Epithelial cell of proximal tubule (primary cell): ENCODE results near the gene CDK6. TPM values are rescaled to one million over a fixed set of nuclear protein-coding genes. Genes with fewer than 3 reads are reported as not detected.

Experiments
- DNase-seq: peaks from one replicate; pipeline ENCODE4 v3.0.0-alpha.2; 2011; ENCODE audit warnings: low read depth
- H3K4me3 ChIP-seq: 2 replicates; pipeline ENCODE4 v1.5.1; 2011; ENCODE audit warnings: low read depth, mild to moderate bottlenecking, low read length
- total RNA-seq: library from RNA; depleted of rRNA; stranded (reverse); fragments of >200 nt; gene quantifications from 2 replicates; pipeline ENCODE4 v1.2.3, GENCODE V29; 2015
- TF ChIP-seq, protein P1 (sequence below): conservative IDR thresholded peaks from 2 replicates; pipeline ENCODE4 v1.5.1; 2012; ENCODE audit warnings: low read depth, mild to moderate bottlenecking, low read length

Gene CDK6
- total RNA-seq, 1 donor from 2014 or later = 99.4 TPM

DNA sequence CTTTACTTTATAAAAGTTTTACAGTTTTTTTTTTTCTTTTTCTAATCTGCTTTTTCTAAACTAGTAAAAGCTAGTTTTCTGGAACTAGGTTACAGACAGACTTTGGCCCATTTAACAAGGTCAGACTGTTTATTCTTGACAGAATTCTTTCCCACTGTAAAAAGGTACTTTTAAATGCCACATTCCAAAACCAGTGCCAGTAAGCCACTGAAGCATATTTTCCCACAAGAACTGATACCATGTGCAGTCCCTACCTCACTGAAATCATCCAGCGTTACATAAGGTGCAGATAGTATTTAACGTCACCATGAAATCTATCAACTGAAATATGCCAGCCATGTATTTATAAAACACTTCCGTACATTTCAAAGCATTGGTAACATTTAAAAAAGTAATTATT, 121.6 kb downstream of the CDK6 start:
- TF ChIP-seq, protein P1, sequence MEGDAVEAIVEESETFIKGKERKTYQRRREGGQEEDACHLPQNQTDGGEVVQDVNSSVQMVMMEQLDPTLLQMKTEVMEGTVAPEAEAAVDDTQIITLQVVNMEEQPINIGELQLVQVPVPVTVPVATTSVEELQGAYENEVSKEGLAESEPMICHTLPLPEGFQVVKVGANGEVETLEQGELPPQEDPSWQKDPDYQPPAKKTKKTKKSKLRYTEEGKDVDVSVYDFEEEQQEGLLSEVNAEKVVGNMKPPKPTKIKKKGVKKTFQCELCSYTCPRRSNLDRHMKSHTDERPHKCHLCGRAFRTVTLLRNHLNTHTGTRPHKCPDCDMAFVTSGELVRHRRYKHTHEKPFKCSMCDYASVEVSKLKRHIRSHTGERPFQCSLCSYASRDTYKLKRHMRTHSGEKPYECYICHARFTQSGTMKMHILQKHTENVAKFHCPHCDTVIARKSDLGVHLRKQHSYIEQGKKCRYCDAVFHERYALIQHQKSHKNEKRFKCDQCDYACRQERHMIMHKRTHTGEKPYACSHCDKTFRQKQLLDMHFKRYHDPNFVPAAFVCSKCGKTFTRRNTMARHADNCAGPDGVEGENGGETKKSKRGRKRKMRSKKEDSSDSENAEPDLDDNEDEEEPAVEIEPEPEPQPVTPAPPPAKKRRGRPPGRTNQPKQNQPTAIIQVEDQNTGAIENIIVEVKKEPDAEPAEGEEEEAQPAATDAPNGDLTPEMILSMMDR = no peak
- H3K4me3 ChIP-seq = no peak overlapping the region
- peak; percentile 71 for DNase-seq

DNA sequence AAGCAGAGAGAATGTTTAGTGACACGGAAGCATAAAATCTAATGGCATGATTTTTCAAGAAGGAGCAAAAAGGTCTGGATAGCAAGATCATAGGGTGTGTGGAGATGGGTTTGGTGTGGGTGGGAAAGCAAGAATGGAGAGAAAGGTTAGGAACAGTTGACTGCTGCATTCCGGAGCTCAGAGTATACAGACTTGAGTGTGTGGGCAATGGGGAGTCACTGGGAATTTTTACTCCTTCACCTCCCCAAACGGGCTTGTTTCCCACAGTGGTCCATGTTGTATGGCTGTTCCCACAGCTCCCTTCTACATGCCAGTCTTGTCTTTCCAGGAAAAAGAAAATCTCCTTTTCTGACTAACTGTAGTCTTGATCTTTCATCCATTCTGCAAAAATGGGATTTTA, 122.1 kb downstream of the CDK6 start:
- DNase-seq = no peak
- no peak overlapping the region for H3K4me3 ChIP-seq
- TF ChIP-seq, protein P1 = no peak

DNA sequence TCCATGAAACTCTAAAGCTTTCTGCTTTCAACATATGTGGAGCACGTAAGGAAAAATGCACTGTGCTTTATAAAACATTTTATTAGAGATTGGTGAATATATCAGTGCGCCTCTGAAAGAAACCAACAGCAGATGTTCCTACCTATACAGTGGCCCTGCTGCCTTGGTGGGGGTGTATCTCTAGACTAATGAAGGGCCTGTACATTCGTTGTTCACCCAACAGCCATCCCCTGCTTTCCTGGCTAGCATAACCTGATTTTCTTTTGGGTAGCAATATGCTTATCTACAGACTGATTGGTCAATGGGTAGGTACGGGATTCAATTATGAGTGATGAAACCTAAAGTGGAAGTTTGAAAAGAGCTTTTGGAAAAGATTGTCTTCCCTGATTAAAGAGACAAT, 126.5 kb downstream of the CDK6 start:
- TF ChIP-seq, protein P1 = no peak
- no peak overlapping the region for H3K4me3 ChIP-seq
- no peak for DNase-seq

DNA sequence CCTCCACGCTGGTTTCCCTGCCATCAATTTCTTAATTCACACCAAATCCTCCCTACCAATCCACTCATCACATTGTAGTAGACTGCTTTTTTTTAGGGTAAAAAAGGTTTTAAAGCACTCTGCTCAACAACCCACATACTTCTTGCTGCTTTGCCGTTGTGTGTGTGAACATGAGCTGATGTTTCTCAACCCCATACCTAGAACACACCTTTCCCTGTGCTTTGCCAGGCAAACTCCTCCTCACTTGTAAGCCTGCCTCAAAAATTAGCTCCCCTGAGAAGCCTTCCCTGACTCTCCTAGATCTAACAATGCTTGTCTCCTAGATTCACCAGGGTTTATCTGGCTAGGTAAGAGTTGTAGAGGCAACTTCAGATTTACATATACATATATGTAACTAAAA, 127.2 kb downstream of the CDK6 start:
- TF ChIP-seq, protein P1 = no peak
- DNase-seq = no peak
- H3K4me3 ChIP-seq = no peak overlapping the region

DNA sequence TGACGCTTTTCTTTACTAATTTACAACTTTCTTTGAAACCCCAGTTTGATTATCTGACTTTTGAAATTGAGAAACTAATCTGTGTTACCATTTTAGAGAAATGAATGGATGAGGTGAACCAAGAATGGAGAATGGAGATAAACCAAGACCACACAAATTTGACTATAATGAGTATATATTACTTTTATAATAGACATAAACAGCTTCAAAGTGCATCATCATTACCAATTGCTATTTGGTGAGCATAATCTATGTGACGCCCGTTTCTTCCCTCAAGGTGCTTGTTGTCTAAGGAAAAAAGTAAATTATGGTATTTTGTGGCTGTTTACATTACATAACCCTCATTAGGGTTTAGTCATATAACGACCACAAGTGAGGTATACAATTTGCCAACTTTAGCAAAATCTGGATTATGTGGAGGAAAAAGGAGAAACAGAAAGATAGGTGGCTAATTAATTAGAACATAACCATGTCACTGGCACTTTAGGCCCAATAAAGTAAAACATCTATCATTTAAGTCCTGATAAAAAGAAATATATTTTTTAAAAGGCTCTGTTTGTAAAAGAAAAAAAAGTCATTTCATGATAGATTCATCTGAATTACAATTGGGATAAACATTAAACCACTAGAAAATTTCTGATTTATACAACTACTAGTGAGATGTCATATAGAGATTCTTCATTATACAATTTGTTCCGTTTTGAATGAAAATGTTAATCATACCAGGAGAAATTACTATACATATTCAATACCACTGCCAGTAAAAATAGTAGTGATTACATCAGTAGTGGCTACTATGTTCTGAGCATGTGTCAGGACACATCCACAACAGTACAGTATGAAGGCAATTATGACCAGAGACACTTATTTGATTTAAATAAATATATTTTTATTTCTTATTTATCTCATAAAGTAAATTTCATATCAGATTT, 128.0 kb downstream of the CDK6 start:
- no peak overlapping the region for H3K4me3 ChIP-seq
- TF ChIP-seq, protein P1 = no peak

DNA sequence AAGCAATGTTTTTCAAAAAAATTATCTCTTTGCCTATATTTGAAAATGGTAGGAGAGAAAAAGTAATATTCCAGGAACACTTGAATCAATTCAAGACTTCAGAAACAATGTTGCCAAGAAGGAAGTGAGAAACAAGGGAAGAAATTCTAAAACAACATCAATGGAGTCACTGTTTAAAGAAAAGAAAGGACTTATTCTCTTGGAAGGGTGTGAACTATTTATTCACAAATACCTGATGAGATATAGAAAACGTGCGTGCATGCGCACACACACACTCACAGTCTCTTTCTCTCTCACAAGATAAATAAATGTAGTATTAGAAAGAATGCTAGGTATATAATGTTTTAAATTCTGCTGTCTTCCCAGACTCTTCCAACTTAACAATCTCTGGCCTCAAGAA, 128.9 kb downstream of the CDK6 start:
- TF ChIP-seq, protein P1 = no peak
- no peak overlapping the region for H3K4me3 ChIP-seq

More for the DNA sequence above, 128.0 kb downstream of the CDK6 start:
- DNase-seq = no peak

DNA sequence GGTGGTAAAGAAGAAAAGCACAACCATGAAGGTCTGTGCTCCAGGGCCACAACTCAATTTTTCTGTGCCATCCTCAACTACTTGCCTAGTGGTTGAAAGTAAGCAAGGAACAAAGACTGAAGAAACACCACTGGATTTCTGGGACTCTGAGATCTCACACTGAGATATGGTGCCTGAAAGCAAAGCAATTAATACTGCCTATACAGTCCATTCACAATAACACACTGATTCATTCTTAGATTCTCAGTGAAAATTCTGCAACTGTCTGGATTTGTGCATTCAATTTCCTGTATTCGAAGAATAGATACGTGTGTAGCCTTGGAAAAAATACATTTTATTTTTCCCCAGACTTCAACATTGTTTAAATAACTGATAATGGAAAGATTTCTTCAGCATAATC, 129.8 kb downstream of the CDK6 start:
- TF ChIP-seq, protein P1 = no peak
- DNase-seq = no peak

More for the DNA sequence above, 128.9 kb downstream of the CDK6 start:
- DNase-seq = no peak

More for the DNA sequence above, 129.8 kb downstream of the CDK6 start:
- no peak overlapping the region for H3K4me3 ChIP-seq
